Measurements from ENCODE around the gene CRY1. TPM values are rescaled to one million over a fixed set of nuclear protein-coding genes. Genes with fewer than 3 reads are reported as not detected.

CRY1 gene
- polyA plus RNA-seq, 1 donor from 2014 or later = 33.4 TPM

GRCh38 chr12:107119091-107119490, 25.7 kb upstream of the CRY1 start:
- H2AFZ ChIP-seq (ENCODE audit: low read depth, low read length) = no peak overlapping the region

DNA sequence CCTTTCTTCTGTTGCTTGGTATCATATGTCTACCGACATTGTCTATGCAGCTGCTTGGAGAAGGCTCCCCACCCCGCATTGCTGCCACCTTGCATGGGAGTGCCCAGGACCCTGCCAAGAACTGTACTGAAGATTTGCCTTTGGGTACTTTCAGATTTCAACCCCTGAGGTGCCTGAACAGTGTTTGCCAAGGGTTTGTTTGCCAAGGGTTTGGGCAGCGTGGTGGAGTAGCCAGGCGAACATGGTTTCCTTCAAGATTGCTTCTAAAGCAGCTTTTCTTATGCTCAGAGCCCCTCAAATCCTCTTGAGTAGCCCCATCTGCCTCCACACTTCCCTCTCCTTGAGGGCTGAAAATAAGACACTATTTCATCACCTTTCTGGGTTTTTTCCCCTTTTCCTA, 25.3 kb upstream of the CRY1 start:
- Histone ChIP-seq H3K27ac (ENCODE audit: low read length) (no peak overlapping the region), H3K4me3 (ENCODE audit: low read length) (no peak overlapping the region), H3K9me3 (ENCODE audit: low read length) (no peaks in the 10 kb centered on the region), H3K4me2 (ENCODE audit: low read length) (no peak overlapping the region), H3K27me3 (ENCODE audit: insufficient read depth, low read depth, low read length) (no peaks in the 10 kb centered on the region), H2AFZ (ENCODE audit: low read depth, low read length) (no peak overlapping the region), H3K9me2 (ENCODE audit: insufficient read depth, low read length) (no peaks in the 10 kb centered on the region), H4K20me1 (ENCODE audit: insufficient read depth) (no peaks in the 10 kb centered on the region), H3K36me3 (ENCODE audit: insufficient read depth, low read length) (no peaks in the 10 kb centered on the region), H3F3A (ENCODE audit: insufficient read depth, low read length, poor library complexity, severe bottlenecking) (no peaks in the 10 kb centered on the region), H3K9ac (ENCODE audit: low read length) (no peak overlapping the region), H3K79me2 (replicated peaks; ENCODE audit: insufficient read depth, low read length) (no peaks in the 10 kb centered on the region)
- TF ChIP-seq MXI1 (conservative IDR thresholded peaks at IDR 0.05; ENCODE audit: poor library complexity, severe bottlenecking) (no peak), REST (IDR thresholded peaks at IDR 0.05; ENCODE audit: borderline replicate concordance) (no peak), EP300 (conservative IDR thresholded peaks at IDR 0.05; ENCODE audit: poor library complexity, severe bottlenecking) (no peak), RAD21 (conservative IDR thresholded peaks at IDR 0.05) (no peak), TAF1 (IDR thresholded peaks at IDR 0.05; ENCODE audit: low read depth) (no peak), EZH2 (IDR thresholded peaks at IDR 0.05; ENCODE audit: borderline replicate concordance, insufficient read depth, low read length, poor library complexity, severe bottlenecking) (no peak), SMC3 (conservative IDR thresholded peaks at IDR 0.05; ENCODE audit: poor library complexity) (no peak)
- TF ChIP-seq, protein P1, sequence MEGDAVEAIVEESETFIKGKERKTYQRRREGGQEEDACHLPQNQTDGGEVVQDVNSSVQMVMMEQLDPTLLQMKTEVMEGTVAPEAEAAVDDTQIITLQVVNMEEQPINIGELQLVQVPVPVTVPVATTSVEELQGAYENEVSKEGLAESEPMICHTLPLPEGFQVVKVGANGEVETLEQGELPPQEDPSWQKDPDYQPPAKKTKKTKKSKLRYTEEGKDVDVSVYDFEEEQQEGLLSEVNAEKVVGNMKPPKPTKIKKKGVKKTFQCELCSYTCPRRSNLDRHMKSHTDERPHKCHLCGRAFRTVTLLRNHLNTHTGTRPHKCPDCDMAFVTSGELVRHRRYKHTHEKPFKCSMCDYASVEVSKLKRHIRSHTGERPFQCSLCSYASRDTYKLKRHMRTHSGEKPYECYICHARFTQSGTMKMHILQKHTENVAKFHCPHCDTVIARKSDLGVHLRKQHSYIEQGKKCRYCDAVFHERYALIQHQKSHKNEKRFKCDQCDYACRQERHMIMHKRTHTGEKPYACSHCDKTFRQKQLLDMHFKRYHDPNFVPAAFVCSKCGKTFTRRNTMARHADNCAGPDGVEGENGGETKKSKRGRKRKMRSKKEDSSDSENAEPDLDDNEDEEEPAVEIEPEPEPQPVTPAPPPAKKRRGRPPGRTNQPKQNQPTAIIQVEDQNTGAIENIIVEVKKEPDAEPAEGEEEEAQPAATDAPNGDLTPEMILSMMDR (IDR thresholded peaks at IDR 0.05; ENCODE audit: poor library complexity, severe bottlenecking) = no peak

More at GRCh38 chr12:107119091-107119490, 25.7 kb upstream of the CRY1 start:
- Histone ChIP-seq H3K9me3 (ENCODE audit: low read length) (no peaks in the 10 kb centered on the region), H3K36me3 (ENCODE audit: insufficient read depth, low read length) (no peaks in the 10 kb centered on the region), H3K27me3 (ENCODE audit: insufficient read depth, low read depth, low read length) (no peaks in the 10 kb centered on the region), H4K20me1 (ENCODE audit: insufficient read depth) (no peaks in the 10 kb centered on the region), H3F3A (ENCODE audit: insufficient read depth, low read length, poor library complexity, severe bottlenecking) (no peaks in the 10 kb centered on the region), H3K4me2 (ENCODE audit: low read length) (no peak overlapping the region), H3K27ac (ENCODE audit: low read length) (no peak overlapping the region), H3K4me3 (ENCODE audit: low read length) (no peak overlapping the region), H3K79me2 (replicated peaks; ENCODE audit: insufficient read depth, low read length) (no peaks in the 10 kb centered on the region), H3K9ac (ENCODE audit: low read length) (no peak overlapping the region), H3K9me2 (ENCODE audit: insufficient read depth, low read length) (no peaks in the 10 kb centered on the region)
- TF ChIP-seq POLR2AphosphoS5 (IDR thresholded peaks at IDR 0.05) (no peak), EZH2 (IDR thresholded peaks at IDR 0.05; ENCODE audit: borderline replicate concordance, insufficient read depth, low read length, poor library complexity, severe bottlenecking) (no peak), RAD21 (conservative IDR thresholded peaks at IDR 0.05) (no peak), TAF1 (IDR thresholded peaks at IDR 0.05; ENCODE audit: low read depth) (no peak), SMC3 (conservative IDR thresholded peaks at IDR 0.05; ENCODE audit: poor library complexity) (no peak), MXI1 (conservative IDR thresholded peaks at IDR 0.05; ENCODE audit: poor library complexity, severe bottlenecking) (no peak), REST (IDR thresholded peaks at IDR 0.05; ENCODE audit: borderline replicate concordance) (no peak), EP300 (conservative IDR thresholded peaks at IDR 0.05; ENCODE audit: poor library complexity, severe bottlenecking) (no peak)
- TF ChIP-seq, protein P1 (IDR thresholded peaks at IDR 0.05; ENCODE audit: poor library complexity, severe bottlenecking) = no peak

Data from neural cell (in vitro differentiated cells).